GM23338 (cell line): ENCODE measurements around the gene HMCN2.

Experiments
- CREB1 ChIP-seq: fragments of 250-450 bp; sonication (Bioruptor Pico); IDR thresholded peaks from 2 replicates; pipeline ENCODE4 v1.5.0; 2020; ENCODE audit warnings: low read depth, mild to moderate bottlenecking, moderate library complexity
- CTCF ChIP-seq, 2 experiments: fragments of 200-600 bp in 1 of 2; sonication (generic) in 1 of 2; conservative IDR thresholded peaks; 2 replicates each; pipeline versions ENCODE4 v1.5.1 to v1.6.1; 2016 to 2017; ENCODE audit warnings: antibody characterized with exemption in 2 of 2, low read depth in 2 of 2, mild to moderate bottlenecking in 2 of 2, moderate library complexity in 1 of 2
- EZH2 ChIP-seq: fragments of 200-600 bp; sonication (generic); IDR thresholded peaks from one replicate; pipeline ENCODE4 v1.8.0; 2017; ENCODE audit warnings: antibody characterized with exemption, mild to moderate bottlenecking, low read depth; ENCODE audit not compliant: unreplicated experiment
- EZH2phosphoT487 ChIP-seq: fragments of 200-600 bp; sonication (generic); IDR thresholded peaks from one replicate; pipeline ENCODE4 v1.8.1; 2018; ENCODE audit warnings: antibody characterized with exemption; ENCODE audit not compliant: unreplicated experiment
- JUNB ChIP-seq: IDR thresholded peaks from one replicate; pipeline ENCODE4 v1.6.1; 2016; ENCODE audit warnings: antibody characterized with exemption; ENCODE audit not compliant: unreplicated experiment
- NANOG ChIP-seq: IDR thresholded peaks from 2 replicates; pipeline ENCODE4 v1.6.1; 2016; ENCODE audit warnings: antibody characterized with exemption, borderline replicate concordance
- POLR2AphosphoS5 ChIP-seq: IDR thresholded peaks from 2 replicates; pipeline ENCODE4 v1.6.1; 2016; ENCODE audit warnings: antibody characterized with exemption, low read depth
- REST ChIP-seq: IDR thresholded peaks from one replicate; pipeline ENCODE4 v1.6.1; 2018; ENCODE audit warnings: antibody characterized with exemption; ENCODE audit not compliant: unreplicated experiment
- STAT1 ChIP-seq: IDR thresholded peaks from one replicate; pipeline ENCODE4 v1.6.1; 2016; ENCODE audit warnings: antibody characterized with exemption; ENCODE audit not compliant: unreplicated experiment
- ZNF331 ChIP-seq: fragments of 250-450 bp; sonication (Bioruptor Pico); IDR thresholded peaks from 2 replicates; pipeline ENCODE4 v1.5.0; 2020; ENCODE audit warnings: low read depth, mild to moderate bottlenecking, moderate library complexity

- no peak for TF ChIP-seq REST
- no peak for TF ChIP-seq CTCF (conservative IDR thresholded peaks at IDR 0.05; ENCODE audit: low read depth in 2 of 2)
- no peak for TF ChIP-seq EZH2
- no peak for TF ChIP-seq EZH2phosphoT487
- no peak for TF ChIP-seq POLR2AphosphoS5
- TF ChIP-seq CREB1 (CRISPR knock-in tag): no peak
- no peak for TF ChIP-seq ZNF331 (CRISPR knock-in tag)
- TF ChIP-seq JUNB: no peak
- TF ChIP-seq NANOG: no peak
- TF ChIP-seq STAT1: no peak
Observed at GRCh38 chr9:130296783-130297055, 31.2 kb downstream of the HMCN2 start.
